ENCODE data around the gene PHYHD1. TPM values are rescaled to one million over a fixed set of nuclear protein-coding genes. Genes with fewer than 3 reads are reported as not detected.

PHYHD1 gene
- total RNA-seq, 4 donors from 2014 or later, result 4.4 to 23.9 (median 7.5) TPM; not detected in 1

- TF ChIP-seq CTCF (IDR thresholded peaks at IDR 0.05), result no peak
- TF ChIP-seq POLR2A (IDR thresholded peaks at IDR 0.05), result no peak
Observed at GRCh38 chr9:128901822-128902221, 19.0 kb upstream of the PHYHD1 start.

GRCh38 chr9:128902351-128903078 is 18.3 kb upstream of the PHYHD1 start:
- peaks cover 4 to 29% (median 15%) of the 10 kb centered on the region in 4 donors for H3K4me1 ChIP-seq
- peak; percentile 31 to 52 for TF ChIP-seq POLR2A (IDR thresholded peaks at IDR 0.05)
- no peak for TF ChIP-seq CTCF (IDR thresholded peaks at IDR 0.05)
- H3K27ac ChIP-seq, result peak overlapping the region; percentile 79 to 89 (median 84)
- H3K9me3 ChIP-seq, result no peaks in the 10 kb centered on the region
- peak overlapping the region in 1 of 4 donors; percentile 13 for H3K4me3 ChIP-seq
- no peaks in the 10 kb centered on the region for H3K27me3 ChIP-seq
- DNase-seq, result peak; percentile 80 to 96 (median 95)
- H3K36me3 ChIP-seq, result peaks cover 0 to 13% (median 0%) of the 10 kb centered on the region in 3 donors

More at GRCh38 chr9:128901822-128902221, 19.0 kb upstream of the PHYHD1 start:
- Histone ChIP-seq H3K4me3 (no peak overlapping the region), H3K27me3 (no peaks in the 10 kb centered on the region), H3K27ac (peak overlapping the region; percentile 79 to 89 (median 84)), H3K4me1 (peaks cover 4 to 29% (median 15%) of the 10 kb centered on the region in 4 donors), H3K9me3 (no peaks in the 10 kb centered on the region), H3K36me3 (peaks cover 0 to 11% (median 0%) of the 10 kb centered on the region in 3 donors)
- DNase-seq, result no peak

DNA sequence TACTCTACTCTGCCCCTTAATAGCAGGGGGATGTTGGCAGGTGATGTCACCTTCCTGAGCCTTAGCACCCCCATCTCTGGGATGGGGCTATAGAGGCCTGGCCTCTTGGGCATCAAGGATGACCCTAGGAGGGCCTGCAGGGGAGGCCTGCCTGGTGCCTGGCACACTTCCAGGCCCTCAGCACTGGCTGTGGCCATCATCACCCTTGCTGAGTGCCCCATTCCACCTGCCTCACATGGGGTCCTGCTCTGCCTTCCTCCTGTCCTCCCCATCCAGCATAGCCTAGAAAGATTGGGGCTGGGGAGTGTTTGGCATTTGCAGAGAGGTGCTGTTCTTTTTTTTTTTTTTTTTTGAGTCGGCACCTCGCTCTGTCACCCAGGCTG is 17.7 kb upstream of the PHYHD1 start:
- TF ChIP-seq POLR2A (IDR thresholded peaks at IDR 0.05) (no peak), CTCF (IDR thresholded peaks at IDR 0.05) (no peak)
- peaks cover 0 to 18% (median 0%) of the 10 kb centered on the region in 3 donors for H3K36me3 ChIP-seq
- H3K27me3 ChIP-seq, result no peaks in the 10 kb centered on the region
- H3K27ac ChIP-seq, result peak overlapping the region; percentile 79 to 89 (median 84)
- H3K9me3 ChIP-seq, result no peaks in the 10 kb centered on the region
- no peak for DNase-seq
- H3K4me1 ChIP-seq, result peaks cover 4 to 29% (median 15%) of the 10 kb centered on the region in 4 donors
- no peak overlapping the region for H3K4me3 ChIP-seq

DNA sequence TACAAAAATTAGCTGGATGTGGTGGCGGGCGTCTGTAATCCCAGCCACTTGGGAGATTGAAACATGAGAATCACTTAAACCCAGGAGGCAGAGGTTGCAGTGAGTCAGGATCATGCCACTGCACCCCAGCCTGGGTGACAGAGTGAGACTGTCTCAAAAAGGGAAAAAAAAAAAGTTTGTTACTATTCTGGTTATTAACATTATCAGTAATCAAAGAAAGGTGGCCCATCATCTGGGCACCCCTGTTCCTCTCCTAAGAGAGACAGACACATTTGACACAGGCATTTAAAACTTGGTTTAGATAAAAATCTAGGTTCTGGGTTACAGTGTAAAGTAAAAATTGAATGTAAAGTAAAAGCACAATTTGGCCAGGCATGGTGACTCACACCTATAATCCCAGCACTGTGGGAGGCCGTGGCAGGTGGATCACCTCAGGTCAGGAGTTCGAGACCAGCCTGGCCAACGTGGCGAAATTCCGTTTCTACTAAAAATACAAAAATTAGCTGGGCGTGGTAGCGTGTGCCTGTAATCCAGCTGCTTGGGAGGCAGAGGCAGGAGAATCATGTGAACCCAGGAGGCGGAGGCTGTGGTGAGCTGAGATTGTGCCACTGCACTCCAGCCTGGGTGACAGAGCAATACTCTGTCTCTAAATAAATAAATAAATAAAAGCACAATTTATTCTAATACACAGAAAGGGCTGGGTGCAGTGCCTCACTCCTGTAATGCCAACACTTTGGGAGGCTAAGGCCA is 16.7 kb upstream of the PHYHD1 start:
- H3K4me1 ChIP-seq, result peaks cover 4 to 29% (median 15%) of the 10 kb centered on the region in 4 donors
- no peak for TF ChIP-seq POLR2A (IDR thresholded peaks at IDR 0.05)
- no peak for TF ChIP-seq CTCF (IDR thresholded peaks at IDR 0.05)

GRCh38 chr9:128905964-128906363 is 14.8 kb upstream of the PHYHD1 start:
- Histone ChIP-seq H3K27me3 (no peaks in the 10 kb centered on the region), H3K36me3 (peaks cover 0 to 39% (median 0%) of the 10 kb centered on the region in 3 donors), H3K4me3 (no peak overlapping the region), H3K9me3 (no peaks in the 10 kb centered on the region), H3K4me1 (peaks cover 4 to 19% (median 14%) of the 10 kb centered on the region in 4 donors), H3K27ac (no peak overlapping the region)
- no peak for DNase-seq
- no peak for TF ChIP-seq CTCF (IDR thresholded peaks at IDR 0.05)
- no peak for TF ChIP-seq POLR2A (IDR thresholded peaks at IDR 0.05)

More for the DNA sequence above, 16.7 kb upstream of the PHYHD1 start:
- Histone ChIP-seq H3K36me3 (peaks cover 0 to 26% (median 0%) of the 10 kb centered on the region in 3 donors), H3K27me3 (no peaks in the 10 kb centered on the region), H3K9me3 (no peaks in the 10 kb centered on the region), H3K4me3 (no peak overlapping the region), H3K27ac (peak overlapping the region in 2 of 4 donors; percentile 81 to 89)
- DNase-seq, result no peak
